ENCODE measurements around the gene THAP4. TPM values are rescaled to one million over a fixed set of nuclear protein-coding genes. Genes with fewer than 3 reads are reported as not detected.

Gene THAP4
- total and polyA plus RNA-seq, 2 of the 13 experiments (the other 11 are each of a cell fraction or from before 2014, with no cell fraction given) = 59.7 to 75.7 TPM

DNA sequence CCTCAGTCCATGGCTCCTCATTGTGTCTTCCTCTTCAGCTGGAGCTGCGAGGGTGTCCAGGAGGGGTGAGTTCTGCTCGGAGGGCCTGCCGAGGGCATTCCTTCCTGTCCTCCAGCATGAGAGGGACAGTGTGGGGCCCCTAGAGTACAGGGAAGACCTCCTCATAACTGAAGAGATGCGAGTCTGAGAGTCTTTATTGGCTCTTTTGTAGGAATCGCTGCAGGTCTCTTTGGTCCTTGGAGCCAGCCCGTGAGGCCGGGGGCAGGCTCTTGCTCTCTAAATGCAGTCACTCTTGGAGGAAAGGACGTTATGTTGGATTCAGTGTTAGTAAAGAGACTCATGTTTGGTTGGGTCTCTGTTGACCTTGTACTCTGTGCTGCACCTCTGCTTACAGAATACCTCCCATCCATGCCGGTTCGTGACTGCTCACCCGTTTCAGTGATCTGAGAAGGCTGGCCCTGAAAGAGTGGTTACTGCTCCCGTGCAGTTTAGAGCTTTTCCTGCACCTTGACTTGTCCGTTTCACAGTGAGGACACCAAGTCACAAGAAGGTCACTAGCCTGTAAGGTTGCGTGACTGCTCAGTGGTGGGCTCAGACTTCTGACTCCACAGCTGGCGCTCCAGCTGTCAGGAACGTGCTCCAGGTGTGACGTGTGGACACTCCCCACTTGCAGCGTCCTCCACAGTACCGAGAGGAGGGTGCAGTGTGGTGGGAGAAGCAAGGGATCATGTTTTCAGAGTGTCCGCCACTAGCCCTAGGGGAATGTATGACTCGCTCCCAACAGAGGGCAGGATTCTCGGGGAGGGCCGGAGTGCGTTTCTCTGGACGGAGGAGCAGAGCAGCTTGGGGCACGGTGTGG lies 8.3 kb upstream of the THAP4 start (continued):
- TF ChIP-seq ZNF484 (CRISPR knock-in tag; IDR thresholded peaks at IDR 0.05; ENCODE audit: borderline replicate concordance, low read depth) = 0 out of 2 replicates have a peak, but pooled peaks have one; percentile 24
- TF ChIP-seq, protein P1, sequence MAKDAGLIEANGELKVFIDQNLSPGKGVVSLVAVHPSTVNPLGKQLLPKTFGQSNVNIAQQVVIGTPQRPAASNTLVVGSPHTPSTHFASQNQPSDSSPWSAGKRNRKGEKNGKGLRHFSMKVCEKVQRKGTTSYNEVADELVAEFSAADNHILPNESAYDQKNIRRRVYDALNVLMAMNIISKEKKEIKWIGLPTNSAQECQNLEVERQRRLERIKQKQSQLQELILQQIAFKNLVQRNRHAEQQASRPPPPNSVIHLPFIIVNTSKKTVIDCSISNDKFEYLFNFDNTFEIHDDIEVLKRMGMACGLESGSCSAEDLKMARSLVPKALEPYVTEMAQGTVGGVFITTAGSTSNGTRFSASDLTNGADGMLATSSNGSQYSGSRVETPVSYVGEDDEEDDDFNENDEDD (CRISPR knock-in tag; IDR thresholded peaks at IDR 0.05; ENCODE audit: borderline replicate concordance) = peak; percentile 35; the same call in 1 of the 2 replicates
- TF ChIP-seq HOXD1 (CRISPR knock-in tag; IDR thresholded peaks at IDR 0.05) = no peak
- no peak for TF ChIP-seq ZSCAN12 (CRISPR knock-in tag; IDR thresholded peaks at IDR 0.05)
- TF ChIP-seq MEF2D (CRISPR knock-in tag; IDR thresholded peaks at IDR 0.05) = peak; percentile 71
- TF ChIP-seq SP5 (CRISPR knock-in tag; IDR thresholded peaks at IDR 0.05; ENCODE audit: borderline replicate concordance, low read depth) = no peak
- TF ChIP-seq CCAR2 (optimal IDR thresholded peaks at IDR 0.05; ENCODE audit: low read depth, low read length) = no peak
- TF ChIP-seq, protein P2, sequence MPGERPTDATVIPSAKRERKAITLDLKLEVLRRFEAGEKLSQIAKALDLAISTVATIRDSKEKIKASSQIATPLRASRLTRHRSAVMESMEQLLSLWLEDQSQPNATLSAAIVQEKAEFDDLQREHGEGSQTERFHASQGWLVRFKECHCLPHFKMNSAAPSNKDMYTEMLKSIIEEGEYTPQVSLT (CRISPR knock-in tag; IDR thresholded peaks at IDR 0.05; ENCODE audit: borderline replicate concordance, low read depth) = no peak
- TF ChIP-seq ZFX (CRISPR knock-in tag; IDR thresholded peaks at IDR 0.05; ENCODE audit: low read depth) = peak; percentile 82; the same call in 1 of the 2 replicates
- TF ChIP-seq, protein P3, sequence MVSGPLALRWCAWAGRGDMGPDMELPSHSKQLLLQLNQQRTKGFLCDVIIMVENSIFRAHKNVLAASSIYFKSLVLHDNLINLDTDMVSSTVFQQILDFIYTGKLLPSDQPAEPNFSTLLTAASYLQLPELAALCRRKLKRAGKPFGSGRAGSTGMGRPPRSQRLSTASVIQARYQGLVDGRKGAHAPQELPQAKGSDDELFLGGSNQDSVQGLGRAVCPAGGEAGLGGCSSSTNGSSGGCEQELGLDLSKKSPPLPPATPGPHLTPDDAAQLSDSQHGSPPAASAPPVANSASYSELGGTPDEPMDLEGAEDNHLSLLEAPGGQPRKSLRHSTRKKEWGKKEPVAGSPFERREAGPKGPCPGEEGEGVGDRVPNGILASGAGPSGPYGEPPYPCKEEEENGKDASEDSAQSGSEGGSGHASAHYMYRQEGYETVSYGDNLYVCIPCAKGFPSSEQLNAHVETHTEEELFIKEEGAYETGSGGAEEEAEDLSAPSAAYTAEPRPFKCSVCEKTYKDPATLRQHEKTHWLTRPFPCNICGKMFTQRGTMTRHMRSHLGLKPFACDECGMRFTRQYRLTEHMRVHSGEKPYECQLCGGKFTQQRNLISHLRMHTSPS (CRISPR knock-in tag; IDR thresholded peaks at IDR 0.05; ENCODE audit: low read depth) = 0 out of 2 replicates have a peak, but pooled peaks have one; percentile 13
- peak; percentile 69; the same call in 1 of the 2 replicates for TF ChIP-seq ZNF547 (CRISPR knock-in tag; IDR thresholded peaks at IDR 0.05)
- TF ChIP-seq, protein P4, sequence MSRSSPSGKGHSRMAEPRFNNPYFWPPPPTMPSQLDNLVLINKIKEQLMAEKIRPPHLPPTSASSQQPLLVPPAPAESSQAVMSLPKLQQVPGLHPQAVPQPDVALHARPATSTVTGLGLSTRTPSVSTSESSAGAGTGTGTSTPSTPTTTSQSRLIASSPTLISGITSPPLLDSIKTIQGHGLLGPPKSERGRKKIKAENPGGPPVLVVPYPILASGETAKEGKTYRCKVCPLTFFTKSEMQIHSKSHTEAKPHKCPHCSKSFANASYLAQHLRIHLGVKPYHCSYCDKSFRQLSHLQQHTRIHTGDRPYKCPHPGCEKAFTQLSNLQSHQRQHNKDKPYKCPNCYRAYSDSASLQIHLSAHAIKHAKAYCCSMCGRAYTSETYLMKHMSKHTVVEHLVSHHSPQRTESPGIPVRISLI (CRISPR knock-in tag; IDR thresholded peaks at IDR 0.05; ENCODE audit: borderline replicate concordance) = no peak
- TF ChIP-seq, protein P5, sequence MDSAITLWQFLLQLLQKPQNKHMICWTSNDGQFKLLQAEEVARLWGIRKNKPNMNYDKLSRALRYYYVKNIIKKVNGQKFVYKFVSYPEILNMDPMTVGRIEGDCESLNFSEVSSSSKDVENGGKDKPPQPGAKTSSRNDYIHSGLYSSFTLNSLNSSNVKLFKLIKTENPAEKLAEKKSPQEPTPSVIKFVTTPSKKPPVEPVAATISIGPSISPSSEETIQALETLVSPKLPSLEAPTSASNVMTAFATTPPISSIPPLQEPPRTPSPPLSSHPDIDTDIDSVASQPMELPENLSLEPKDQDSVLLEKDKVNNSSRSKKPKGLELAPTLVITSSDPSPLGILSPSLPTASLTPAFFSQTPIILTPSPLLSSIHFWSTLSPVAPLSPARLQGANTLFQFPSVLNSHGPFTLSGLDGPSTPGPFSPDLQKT (CRISPR knock-in tag; IDR thresholded peaks at IDR 0.05; ENCODE audit: borderline replicate concordance) = no peak
- no peak for TF ChIP-seq ATRX (CRISPR knock-in tag; IDR thresholded peaks at IDR 0.05; ENCODE audit: borderline replicate concordance)
- TF ChIP-seq ZNF572 (CRISPR knock-in tag; IDR thresholded peaks at IDR 0.05) = peak; percentile 99
- 0 out of 2 replicates have a peak, but pooled peaks have one; percentile 38 for TF ChIP-seq ZNF749 (CRISPR knock-in tag; IDR thresholded peaks at IDR 0.05; ENCODE audit: borderline replicate concordance)
- TF ChIP-seq ZNF335 (CRISPR knock-in tag; IDR thresholded peaks at IDR 0.05) = no peak
- no peak for TF ChIP-seq FOXM1 (CRISPR knock-in tag; IDR thresholded peaks at IDR 0.05)
- 0 out of 2 replicates have a peak, but pooled peaks have one; percentile 53 for TF ChIP-seq RCOR2 (CRISPR knock-in tag; IDR thresholded peaks at IDR 0.05)
- peak; percentile 76; the same call in 1 of the 2 replicates for TF ChIP-seq ZIK1 (CRISPR knock-in tag; IDR thresholded peaks at IDR 0.05; ENCODE audit: borderline replicate concordance, low read depth)
- TF ChIP-seq RORA (CRISPR knock-in tag; IDR thresholded peaks at IDR 0.05) = no peak
- TF ChIP-seq ZNF3 (CRISPR knock-in tag; IDR thresholded peaks at IDR 0.05) = peak; percentile 80
- no peak; the same call in 1 of the 2 replicates for TF ChIP-seq CAMTA2 (CRISPR knock-in tag; IDR thresholded peaks at IDR 0.05; ENCODE audit: borderline replicate concordance)
